NK-92 (cell line): ENCODE measurements around the gene NAGS.
"Not testable (repeated sequence)": the region's sequence is repeated elsewhere in the genome, so short reads cannot be mapped to it uniquely, and the experiment has no call there.

Experiments
- DNase-seq: peaks from one replicate; lab custom pipeline; 2025; ENCODE audit not compliant: unreplicated experiment; lab: John Stamatoyannopoulos, UW

NAGS gene

DNA sequence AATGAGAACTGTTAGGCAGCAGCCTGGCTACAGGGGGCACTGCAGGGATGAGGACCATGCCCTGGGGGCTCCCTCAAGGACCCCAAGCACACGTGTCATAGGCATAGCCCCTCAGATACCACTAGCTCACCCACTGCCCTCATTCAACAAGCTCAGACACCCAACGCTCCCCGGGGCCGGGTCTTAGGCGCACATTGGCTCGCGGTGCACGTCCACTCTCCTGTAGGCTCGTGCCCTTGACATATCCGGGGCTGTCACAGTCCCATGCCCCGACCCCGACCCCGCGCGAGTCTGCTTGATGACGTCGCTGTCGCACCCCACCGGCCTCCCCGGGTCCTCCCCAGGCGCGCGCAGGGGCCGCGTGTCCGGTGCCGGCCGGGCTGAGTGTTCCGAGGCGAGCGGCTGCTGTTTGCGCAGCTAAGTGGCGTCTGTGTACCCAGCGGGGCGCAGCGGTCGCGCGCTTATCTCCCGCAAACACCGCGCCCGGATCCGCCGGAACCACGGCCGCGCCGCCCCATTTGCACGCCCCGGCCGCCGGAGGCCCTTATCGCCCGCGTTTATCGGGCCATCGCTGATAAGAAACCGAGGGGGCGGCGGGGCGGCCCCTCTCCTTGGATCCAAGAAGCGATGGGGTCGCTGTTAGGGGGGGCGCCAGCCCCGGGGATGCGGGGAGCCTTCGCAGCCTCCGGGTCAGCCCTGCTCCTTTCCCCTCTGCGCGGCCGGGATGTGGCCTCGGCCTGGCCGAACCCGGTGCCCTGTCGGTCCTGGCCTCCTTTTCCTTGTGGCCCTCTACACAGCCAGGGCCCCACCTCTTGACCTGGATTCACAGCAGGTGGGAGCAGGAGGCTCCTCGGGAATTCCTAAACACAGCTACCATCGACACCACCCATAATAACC, 20.7 kb upstream of the NAGS start:
- no peak for DNase-seq

- no peak for DNase-seq
These were observed 19.9 kb upstream of the NAGS start for GRCh38 chr17:43984521-43984920.

DNA sequence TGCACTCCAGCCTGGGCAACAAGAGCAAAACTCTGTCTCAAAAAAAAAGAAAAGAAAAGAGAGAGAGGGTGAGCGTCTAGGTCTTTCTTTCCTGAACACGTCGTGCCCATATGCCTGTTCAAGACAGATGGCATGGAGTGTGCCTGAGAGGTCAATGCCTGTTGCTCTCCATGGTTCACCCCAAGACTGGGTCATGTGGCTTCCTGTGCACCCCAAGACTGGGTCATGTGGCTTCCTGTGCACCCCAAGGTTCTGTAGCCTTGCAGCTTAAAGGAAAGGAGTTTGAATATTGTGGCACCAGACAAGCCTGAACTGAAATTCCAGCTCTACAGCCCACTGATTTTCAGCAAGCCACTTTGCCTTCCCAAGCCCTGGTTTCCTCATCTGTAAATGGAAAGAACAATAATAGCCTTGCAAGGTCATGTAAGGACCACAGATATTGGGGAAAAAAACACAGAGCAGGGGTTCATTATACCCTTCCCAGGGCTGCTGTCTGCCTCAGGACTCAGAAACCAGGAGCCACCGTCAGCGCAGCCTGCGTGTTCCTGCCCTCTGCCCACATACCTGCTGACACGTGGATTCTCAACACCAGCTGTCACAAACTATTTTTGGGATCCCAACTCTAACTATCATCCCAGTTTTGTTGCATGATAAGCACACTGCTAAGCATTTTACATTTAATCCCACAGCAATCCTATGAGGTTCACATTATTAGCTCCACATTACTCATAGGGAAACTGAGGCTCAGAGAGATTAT, 18.0 kb upstream of the NAGS start:
- DNase-seq: no peak

DNA sequence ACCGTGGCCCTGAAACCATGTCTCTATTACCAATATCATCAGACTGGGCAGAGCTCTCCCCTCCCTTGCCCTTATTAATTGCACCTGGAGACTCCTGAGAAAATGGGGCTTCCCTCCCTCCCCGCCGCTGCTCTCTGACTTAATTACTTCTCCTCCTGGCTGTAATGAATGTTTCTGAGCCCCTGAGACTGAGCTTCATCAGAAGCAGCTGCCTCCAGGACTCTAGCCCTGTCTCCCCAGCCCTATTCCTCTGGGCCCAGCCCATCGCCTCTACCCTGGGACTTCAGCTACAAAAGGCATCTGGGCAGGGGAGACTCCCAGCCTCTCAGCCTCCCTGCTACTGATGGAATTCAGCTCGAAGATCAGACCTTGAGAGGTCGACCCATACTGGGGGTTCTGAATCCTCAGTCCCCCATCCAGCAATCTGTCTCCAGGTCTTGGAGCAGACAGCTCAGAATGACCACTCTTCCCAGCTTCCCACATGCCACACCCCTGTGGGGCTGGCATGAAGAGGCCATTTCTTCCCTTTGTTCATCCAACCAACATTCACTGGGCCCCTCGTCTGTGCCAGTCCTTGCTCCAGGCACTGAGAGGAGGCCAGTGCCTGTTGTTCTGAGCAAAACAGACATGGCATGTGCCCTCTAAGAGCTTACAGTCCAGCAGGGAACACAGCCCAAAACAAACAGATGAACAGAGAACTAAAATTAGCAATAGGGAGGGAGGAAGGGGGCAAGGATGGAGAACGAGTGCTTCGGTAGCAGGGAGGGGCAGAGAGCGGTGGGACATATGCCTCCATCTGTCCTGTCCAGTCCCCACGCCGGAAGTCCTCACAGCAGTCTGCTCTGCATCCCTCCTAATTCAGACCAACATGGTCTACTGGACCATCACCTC, 17.0 kb upstream of the NAGS start:
- no peak for DNase-seq

GRCh38 chr17:43988301-43988700, 16.1 kb upstream of the NAGS start:
- no peak for DNase-seq

- no peak for DNase-seq
These were observed 11.8 kb upstream of the NAGS start for GRCh38 chr17:43992641-43993040.

DNA sequence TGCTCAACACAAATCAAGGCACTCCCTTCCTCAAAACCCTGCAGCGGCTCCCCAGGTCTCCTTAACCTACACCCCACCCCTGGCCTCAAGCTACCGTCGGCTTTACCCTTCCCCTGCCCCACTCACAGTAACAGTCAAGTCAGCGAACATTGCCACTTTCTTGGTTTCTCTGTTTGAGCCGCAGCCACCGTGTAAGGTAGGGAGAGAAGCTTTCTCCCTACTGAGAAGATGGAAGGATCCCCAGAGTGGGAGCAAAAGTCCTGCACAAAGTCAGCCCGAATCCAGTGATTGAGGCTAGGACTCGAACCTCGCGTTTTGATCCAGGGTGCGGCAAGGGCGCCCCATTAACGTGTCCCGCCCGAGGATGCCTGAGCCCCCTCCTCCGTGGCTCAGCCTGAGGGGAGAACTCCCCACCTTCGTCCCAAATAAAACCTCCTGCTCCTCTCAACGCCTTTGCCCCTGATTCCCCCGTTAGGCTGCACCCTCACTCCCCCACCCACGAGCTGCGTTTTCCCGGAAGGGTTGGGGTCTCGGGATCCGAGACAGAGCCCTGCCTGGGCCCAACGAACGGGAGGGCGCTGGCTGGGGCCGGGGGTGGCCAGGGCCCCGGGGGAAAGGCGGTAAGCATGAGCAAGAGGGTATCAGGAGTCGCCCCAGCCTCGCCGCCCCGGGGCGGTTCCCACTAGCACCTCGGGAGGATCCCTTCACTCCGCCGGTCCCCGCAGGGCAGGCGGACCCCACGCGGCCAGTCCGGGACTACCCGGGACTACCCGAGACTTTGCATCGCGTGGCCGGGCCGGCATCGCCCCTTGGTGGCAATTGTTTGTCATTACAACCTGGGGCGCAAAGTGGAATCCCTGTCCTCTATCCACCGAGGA, 9.9 kb upstream of the NAGS start:
- no peak for DNase-seq

GRCh38 chr17:43995150-43995471, 9.3 kb upstream of the NAGS start:
- no peak for DNase-seq

- DNase-seq: not testable (repeated sequence)
These were observed 7.2 kb upstream of the NAGS start for GRCh38 chr17:43997180-43997579.

GRCh38 chr17:43998552-43998951, 5.9 kb upstream of the NAGS start:
- no peak for DNase-seq

DNA sequence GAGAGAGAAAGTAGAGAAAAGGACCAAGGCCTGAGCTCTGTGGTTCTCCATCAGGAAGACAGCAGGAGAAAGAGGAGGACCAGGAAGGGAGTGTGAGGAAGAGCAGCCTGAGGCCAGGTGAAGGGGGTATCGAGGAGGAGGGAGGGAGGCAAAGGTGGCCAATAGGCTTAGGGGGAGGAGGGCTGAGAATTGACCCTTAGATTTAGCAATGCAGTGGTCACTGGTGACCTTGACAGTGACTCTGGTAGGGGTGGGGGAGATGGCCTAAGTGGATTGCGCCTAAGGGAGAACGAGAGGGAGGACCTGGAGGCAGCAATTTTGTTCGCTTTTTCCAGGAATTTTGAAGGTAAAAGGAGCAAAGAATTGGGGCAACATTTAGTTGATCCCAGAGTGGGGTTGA, 5.4 kb upstream of the NAGS start:
- no peak for DNase-seq

DNA sequence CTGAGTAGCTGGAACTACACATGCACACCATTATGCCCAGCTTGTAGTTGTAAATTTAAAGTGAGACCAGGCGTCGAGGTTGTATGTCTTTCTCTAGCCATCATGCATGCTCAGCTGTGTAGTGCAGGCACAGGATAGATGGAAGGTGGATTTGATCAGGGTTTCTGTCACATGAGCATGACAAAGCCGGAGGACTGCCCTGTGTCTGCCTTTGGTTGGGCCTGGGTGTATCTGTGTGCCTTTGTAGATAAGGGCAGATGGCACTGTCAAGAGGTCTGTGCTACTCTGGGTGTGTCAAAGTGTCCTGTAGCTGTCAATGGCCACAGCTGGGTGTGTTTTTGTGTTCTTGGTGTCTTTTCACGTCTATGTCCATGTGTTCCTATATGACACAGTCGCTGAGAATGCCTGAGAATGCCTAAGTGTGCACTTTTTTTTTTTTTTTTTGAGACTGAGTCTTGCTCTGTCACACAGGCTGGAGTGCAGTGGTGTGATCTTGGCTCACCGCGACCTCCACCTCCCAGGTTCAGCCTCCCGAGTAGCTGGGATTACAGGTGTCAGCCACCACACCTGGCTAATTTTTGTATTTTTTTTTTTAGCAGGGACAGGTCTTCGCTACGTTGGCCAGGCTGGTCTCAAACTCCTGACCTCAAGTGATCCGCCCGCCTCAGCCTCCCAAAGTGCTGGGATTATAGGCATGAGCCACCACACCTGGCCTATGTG, 4.1 kb upstream of the NAGS start:
- no peak for DNase-seq

DNA sequence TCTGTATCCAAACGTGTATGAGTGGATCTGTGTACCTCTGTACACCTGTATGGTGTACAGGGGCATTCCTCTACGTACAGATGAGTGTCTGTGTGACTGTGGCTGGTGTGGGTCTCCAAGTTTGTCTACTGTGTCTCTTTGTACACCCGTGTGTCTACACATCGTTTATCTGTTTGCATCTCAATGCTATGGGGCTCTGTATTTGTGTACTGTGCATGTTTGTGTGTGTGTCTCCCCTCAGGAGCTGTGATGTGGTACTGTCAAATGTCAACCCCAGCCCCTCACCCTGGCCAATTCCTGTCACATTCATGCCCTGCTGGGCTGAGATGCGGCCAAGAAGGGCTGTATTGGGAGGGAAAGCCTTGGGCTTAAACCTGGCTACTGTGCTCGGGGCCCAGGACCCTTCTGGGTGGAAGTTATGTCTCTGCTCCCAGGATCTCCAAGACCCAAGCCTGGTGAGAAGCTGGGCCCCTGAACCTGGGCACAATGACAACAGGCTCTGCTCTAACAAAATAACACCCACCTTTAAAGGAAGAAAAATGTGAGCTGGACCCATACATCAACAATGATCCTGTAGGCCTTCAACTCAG, 3.5 kb upstream of the NAGS start:
- DNase-seq: no peak

DNA sequence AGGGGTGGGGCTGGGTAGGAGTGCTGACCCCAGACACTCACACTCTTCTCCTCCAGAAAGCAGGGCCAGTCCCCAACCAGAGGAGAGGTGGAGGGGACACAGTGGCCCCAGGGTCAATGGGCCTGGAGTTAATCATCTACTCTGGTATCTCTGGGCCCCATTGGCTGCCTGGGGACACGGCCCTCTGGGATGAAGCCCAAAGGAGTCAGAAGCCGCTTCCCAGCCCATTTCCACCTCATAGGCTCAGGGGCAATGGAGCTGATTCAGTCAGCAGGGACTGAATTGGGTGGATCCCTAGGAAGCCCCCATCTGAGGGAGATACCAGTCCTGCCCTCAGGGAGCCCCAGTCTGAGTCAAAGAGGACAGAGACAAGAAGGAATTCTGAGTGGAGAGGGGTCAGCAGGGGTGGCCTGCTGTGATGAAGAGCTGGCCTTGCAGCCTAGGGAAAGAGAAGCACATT, 2.9 kb upstream of the NAGS start:
- DNase-seq: no peak

- DNase-seq: no peak
These were observed 2.1 kb upstream of the NAGS start for GRCh38 chr17:44002141-44002848.

GRCh38 chr17:44004761-44005526, 522 bp downstream of the NAGS start:
- no peak for DNase-seq

- no peak for DNase-seq
These were observed 1.3 kb downstream of the NAGS start for GRCh38 chr17:44005527-44006271.
